ENCODE results near the gene BAIAP2L1.
A peak's percentile ranks its signal among the peaks of the same experiment; 100 is the strongest.
"Not testable (repeated sequence)": the region's sequence is repeated elsewhere in the genome, so short reads cannot be mapped to it uniquely, and the experiment has no call there.

The BAIAP2L1 gene

DNA sequence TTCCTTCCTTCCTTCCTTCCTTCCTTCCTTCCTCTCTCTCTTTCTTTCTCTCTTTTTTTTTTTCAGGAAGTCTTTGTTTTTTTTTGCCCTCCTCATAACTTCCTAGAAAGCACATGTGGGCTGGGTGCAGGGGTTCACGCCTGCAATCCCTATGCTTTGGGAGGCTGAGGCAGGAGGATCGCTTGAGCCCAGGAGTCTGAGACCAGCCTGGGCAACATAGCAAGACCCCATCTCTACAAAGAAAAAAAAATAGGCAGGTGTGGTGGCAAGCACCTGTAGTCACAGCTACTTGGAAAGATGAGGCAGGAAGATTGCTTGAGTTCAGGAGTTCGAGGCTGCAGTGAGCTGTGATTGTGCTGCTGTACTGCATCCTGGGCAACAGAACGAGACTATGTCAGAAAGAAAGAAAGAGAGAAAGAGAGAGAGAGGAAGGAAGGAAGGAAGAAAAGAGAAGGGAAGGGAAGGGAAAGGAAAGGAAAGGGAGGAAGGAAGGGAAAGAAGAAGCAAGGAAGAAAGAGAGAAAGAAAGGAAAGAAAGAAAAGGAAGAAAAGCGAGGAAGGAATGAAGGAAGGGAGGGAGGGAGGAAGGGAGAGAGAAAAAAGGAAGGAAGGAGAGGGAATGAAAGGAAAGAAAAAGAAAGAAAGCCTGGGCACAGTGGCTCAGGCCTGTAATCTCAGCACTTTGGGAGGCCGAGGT, 13.5 kb upstream of the BAIAP2L1 start:
- in situ Hi-C loops (cut with MboI; ENCODE audit: low sequenced_read_pairs) = no loop called here
- no peak for DNase-seq (ENCODE audit: low spot score in 2 of 2)
- H3K36me3 ChIP-seq (replicated peaks) = no peaks in the 10 kb centered on the region
- no peaks in the 10 kb centered on the region for H3K27me3 ChIP-seq (ENCODE audit: low read depth)
- H3K4me1 ChIP-seq = no peaks in the 10 kb centered on the region
- H3K9me3 ChIP-seq = no peaks in the 10 kb centered on the region
- no peak overlapping the region for H3K4me3 ChIP-seq

DNA sequence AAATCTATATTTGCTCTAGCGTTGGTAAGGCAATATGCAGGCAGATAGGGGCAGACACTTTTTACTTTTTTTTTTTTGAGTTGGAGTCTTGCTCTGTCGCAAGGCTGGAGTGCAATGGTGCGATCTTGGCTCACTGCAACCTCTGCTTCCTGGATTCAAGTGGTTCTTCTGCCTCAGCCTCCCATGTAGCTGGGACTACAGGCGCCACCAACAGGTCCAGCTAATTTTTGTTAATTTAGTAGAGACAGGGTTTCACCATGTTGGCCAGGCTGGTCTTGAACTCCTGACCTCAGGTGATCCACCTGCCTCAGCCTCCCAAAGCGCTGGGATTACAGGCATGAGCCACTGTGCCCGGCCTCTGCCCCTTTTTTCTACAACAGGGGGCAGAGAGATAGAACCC, 12.8 kb upstream of the BAIAP2L1 start:
- H3K4me1 ChIP-seq; H3K27me3 ChIP-seq (ENCODE audit: low read depth); H3K9me3 ChIP-seq; DNase-seq (ENCODE audit: low spot score in 2 of 2); H3K36me3 ChIP-seq (replicated peaks); H3K4me3 ChIP-seq; in situ Hi-C loops (cut with MboI; ENCODE audit: low sequenced_read_pairs): not testable (repeated sequence)

DNA sequence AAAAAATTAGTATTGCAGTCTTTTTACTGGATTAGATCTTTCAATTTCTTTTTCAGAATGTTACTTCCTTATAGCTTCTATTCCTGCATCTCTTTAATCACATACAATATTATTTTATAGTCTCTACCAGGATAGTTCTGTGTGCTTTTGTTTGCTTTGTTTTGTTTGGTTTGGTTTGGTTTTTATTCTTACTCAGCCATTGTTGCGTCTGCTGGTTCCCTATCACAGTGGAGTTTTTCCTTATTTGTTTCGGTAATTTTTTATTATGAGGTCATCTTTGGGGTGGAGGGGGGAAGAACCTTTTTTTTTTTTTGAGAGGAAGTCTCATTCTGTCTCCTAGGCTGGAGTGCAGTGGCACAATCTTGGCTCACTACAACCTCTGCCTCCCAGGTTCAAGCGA, 9.0 kb upstream of the BAIAP2L1 start:
- Histone ChIP-seq H3K36me3 (replicated peaks) (no peaks in the 10 kb centered on the region), H3K4me3 (no peak overlapping the region), H3K4me1 (no peaks in the 10 kb centered on the region), H3K9me3 (no peaks in the 10 kb centered on the region), H3K27me3 (ENCODE audit: low read depth) (no peaks in the 10 kb centered on the region)
- in situ Hi-C loops (cut with MboI; ENCODE audit: low sequenced_read_pairs) = no loop called here
- DNase-seq (ENCODE audit: low spot score in 2 of 2) = no peak

DNA sequence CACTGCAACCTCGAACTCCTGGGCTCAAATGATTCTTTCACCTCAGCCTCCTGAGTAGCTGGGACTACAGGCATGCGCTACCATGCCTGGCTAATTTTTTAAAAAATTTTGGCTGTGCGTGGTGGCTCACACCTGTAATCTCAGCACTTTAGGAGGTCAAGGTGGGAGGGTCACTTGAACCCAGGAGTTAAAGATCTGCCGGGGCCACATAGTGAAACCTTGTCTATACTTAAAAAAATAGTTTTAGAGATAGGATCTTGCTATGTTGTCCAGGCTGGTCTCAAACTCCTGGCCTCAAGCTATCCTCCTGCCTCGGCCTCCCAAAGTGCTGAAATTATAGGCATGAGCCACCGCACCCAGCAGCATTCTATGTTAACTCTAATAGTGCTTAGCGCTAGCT, 7.3 kb upstream of the BAIAP2L1 start:
- in situ Hi-C loops (cut with MboI; ENCODE audit: low sequenced_read_pairs); H3K4me3 ChIP-seq; H3K9me3 ChIP-seq: not testable (repeated sequence)

DNA sequence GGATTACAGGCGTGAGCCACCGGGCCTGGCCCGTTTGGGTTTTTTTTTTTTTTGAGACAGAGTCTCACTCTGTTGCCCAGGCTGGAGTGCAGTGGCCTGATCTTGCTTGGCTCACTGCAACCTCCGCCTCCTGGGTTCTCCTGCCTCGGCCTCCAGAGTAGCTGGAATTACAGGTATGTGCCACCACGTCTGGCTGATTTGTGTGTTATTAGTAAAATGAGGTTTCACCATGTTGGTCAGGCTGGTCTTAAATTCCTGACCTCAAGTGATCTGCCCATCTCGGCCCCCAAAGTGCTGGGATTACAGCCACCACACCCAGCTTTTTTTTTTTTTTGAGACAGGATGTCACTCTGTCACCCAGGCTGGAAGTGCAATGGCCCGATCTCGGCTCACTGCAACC, 5.9 kb upstream of the BAIAP2L1 start:
- Histone ChIP-seq H3K4me1 (no peaks in the 10 kb centered on the region), H3K9me3 (no peaks in the 10 kb centered on the region), H3K27me3 (ENCODE audit: low read depth) (no peaks in the 10 kb centered on the region), H3K4me3 (no peak overlapping the region), H3K36me3 (replicated peaks) (no peaks in the 10 kb centered on the region)
- in situ Hi-C loops (cut with MboI; ENCODE audit: low sequenced_read_pairs) = no loop called here
- DNase-seq (ENCODE audit: low spot score in 2 of 2) = no peak

More for the DNA sequence above, 7.3 kb upstream of the BAIAP2L1 start:
- H3K4me1 ChIP-seq; DNase-seq (ENCODE audit: low spot score in 2 of 2); H3K27me3 ChIP-seq (ENCODE audit: low read depth); H3K36me3 ChIP-seq (replicated peaks): not testable (repeated sequence)

DNA sequence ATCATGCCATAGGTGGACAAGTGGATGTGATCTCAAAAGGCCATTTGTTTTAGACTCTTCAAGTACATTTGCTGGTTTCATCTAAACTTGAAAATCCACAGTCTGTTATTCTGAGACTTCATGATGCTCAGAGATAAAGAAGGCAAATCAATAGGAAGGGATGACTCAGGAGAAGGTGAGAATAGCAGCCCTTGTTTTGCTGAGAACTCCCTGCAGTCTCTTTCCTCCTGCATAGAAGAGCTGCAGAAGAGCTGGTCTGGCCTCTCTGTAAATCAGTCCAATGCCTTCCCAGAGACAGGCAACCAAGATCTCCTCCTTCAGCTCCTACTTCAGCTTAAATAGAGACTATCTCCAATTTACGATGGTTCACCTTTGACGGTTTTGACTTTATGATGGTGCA, 4.0 kb upstream of the BAIAP2L1 start:
- no peaks in the 10 kb centered on the region for H3K27me3 ChIP-seq (ENCODE audit: low read depth)
- in situ Hi-C loops (cut with MboI; ENCODE audit: low sequenced_read_pairs) = no loop called here
- DNase-seq (ENCODE audit: low spot score in 2 of 2) = no peak

DNA sequence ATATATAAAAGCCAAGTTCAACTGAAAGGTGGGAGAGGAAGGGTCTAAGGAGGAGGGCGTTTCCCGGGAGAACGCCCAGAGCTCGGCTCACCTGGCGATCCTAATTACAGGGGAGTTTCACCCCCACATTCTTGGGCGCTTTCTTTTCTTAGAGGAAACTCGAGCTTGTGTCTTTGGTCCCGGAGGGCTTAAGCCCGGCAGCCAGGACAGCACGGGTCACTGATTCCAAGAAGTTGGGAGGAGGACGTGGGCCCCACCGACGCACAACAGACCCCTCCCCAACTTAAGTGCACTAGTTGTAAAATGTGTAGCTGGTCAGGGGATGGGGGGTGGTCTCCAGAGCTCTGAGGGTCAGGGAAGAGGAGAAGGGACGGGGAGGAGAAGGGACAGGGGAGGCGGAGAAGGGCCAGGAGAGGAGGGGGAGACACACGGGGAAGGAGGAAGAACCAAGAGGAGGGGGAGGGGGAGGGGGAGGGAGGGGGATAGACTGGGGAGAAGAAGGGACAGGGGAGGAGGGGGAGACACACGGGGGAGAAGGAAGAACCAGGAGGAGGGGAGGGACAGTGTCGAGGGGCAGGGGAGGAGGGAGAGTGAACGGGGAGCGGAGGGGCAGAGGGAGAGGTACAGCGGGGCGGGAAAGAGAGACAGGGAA, 874 bp downstream of the BAIAP2L1 start:
- no peaks in the 10 kb centered on the region for H3K36me3 ChIP-seq (replicated peaks)
- DNase-seq (ENCODE audit: low spot score in 2 of 2) = no peak
- H3K4me1 ChIP-seq = peaks cover 5% of the 10 kb centered on the region
- in situ Hi-C loops (cut with MboI; ENCODE audit: low sequenced_read_pairs) = no loop called here
- no peaks in the 10 kb centered on the region for H3K27me3 ChIP-seq (ENCODE audit: low read depth)
- H3K9me3 ChIP-seq = no peaks in the 10 kb centered on the region
- H3K4me3 ChIP-seq = peak overlapping the region; percentile 55

More for the DNA sequence above, 4.0 kb upstream of the BAIAP2L1 start:
- H3K36me3 ChIP-seq (replicated peaks) = no peaks in the 10 kb centered on the region
- no peak overlapping the region for H3K4me3 ChIP-seq
- no peaks in the 10 kb centered on the region for H3K9me3 ChIP-seq
- no peaks in the 10 kb centered on the region for H3K4me1 ChIP-seq

DNA sequence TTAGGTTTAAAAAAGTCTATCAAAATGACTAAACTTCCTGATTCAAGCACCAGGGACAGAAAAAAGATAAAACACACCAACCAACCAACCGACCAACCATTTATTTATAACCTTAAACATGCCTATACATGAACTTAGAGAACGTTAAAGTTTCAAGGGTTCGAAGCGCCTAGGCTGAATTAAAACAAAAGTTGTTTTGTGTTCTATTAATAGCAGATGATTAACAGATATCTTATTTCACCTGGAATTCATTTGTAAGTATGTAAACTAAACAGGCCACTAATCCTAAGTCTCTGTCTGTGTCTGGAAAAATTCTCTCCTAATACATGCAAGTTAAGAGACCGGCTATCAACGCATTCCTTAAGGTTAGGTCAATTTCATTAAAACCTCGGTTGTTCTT, 1.4 kb downstream of the BAIAP2L1 start:
- Histone ChIP-seq H3K9me3 (no peaks in the 10 kb centered on the region), H3K4me3 (peak overlapping the region; percentile 55), H3K27me3 (ENCODE audit: low read depth) (no peaks in the 10 kb centered on the region), H3K36me3 (replicated peaks) (no peaks in the 10 kb centered on the region), H3K4me1 (peaks cover 5% of the 10 kb centered on the region)
- in situ Hi-C loops (cut with MboI; ENCODE audit: low sequenced_read_pairs) = no loop called here
- DNase-seq (ENCODE audit: low spot score in 2 of 2) = peak in 1 of 2 experiments; percentile 13

DNA sequence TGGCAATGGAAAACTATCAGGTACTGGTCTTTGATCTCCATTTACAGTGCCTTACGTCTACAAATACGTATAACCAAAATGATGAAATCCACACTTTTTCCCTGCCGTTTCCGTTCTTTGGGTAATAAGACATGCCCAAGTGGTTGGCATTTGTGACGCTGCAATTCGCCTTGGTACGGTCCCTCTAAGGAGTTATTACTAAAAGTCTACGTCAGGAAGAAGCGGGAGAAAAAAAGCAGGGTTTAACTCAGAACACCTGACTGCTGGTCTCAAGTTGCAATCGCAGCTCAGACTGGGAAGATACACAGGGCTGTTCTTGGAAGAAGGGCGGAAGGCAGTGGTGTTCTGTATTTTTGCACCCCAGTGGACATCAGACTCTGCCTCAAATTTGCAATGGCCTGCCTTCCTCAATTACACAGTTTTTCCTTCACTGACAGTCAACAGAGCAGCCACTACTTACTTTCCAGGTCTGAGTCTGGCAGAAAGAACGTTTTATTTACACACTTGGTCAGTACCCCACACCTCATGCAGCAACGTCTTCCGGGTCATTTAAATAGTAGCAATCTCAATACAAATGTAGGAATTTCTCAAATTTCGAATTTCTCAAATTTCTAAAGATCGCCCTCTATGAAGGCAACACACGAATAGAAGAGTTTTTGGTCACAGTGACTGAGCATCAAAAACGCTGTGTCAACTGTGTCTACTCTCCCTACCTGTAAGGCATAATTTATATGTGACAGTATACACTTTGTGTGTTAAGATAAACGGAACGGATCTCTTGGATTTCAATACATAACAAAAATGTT, 2.1 kb downstream of the BAIAP2L1 start:
- in situ Hi-C loops (cut with MboI; ENCODE audit: low sequenced_read_pairs) = no loop called here
- Histone ChIP-seq H3K27me3 (ENCODE audit: low read depth) (no peaks in the 10 kb centered on the region), H3K4me1 (peaks cover 5% of the 10 kb centered on the region), H3K4me3 (peak overlapping the region; percentile 55), H3K9me3 (no peaks in the 10 kb centered on the region), H3K36me3 (replicated peaks) (no peaks in the 10 kb centered on the region)
- DNase-seq (ENCODE audit: low spot score in 2 of 2) = no peak

DNA sequence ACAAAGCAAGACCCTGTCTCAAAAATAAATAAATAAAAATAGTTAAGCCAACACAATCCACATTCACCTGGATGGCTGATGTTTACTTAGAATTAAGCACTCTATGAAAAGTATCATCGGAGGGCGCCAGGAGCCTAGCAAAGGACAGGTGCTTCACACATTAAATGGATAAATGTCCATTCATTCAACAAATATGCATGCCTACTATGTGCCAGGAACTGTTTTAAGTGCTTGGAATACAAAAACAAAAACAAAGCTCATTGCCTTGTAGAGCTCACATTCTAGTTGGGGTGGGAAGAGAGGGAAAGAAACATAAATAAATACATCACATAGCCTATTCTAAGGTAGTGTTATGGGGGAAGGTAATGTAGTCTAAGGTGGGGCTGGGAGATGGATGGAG, 4.1 kb downstream of the BAIAP2L1 start:
- DNase-seq (ENCODE audit: low spot score in 2 of 2) = no peak
- in situ Hi-C loops (cut with MboI; ENCODE audit: low sequenced_read_pairs) = no loop called here
- H3K36me3 ChIP-seq (replicated peaks) = no peaks in the 10 kb centered on the region
- no peaks in the 10 kb centered on the region for H3K9me3 ChIP-seq
- no peak overlapping the region for H3K4me3 ChIP-seq
- no peaks in the 10 kb centered on the region for H3K27me3 ChIP-seq (ENCODE audit: low read depth)
- H3K4me1 ChIP-seq = peaks cover 5% of the 10 kb centered on the region

DNA sequence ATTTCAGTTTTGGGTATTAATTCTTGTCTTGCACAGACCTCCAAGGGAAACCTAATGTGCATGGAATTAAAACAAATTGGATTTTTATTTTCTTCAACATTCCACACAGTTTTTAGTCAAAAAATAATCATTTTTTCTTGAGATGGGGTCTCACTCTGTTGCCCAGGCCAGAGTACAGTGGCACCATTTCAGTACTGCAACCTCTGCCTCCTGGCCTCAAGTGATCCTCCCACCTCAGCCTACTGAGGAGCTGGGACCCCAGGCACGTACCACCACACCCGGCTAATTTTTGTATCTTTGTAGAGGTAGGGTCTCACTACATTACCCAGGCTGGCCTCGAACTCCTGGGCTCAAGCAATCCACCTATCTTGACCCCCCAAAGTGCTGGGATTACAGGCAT, 4.9 kb downstream of the BAIAP2L1 start:
- H3K27me3 ChIP-seq (ENCODE audit: low read depth) = no peaks in the 10 kb centered on the region
- H3K9me3 ChIP-seq = no peaks in the 10 kb centered on the region
- H3K4me1 ChIP-seq = peaks cover 5% of the 10 kb centered on the region
- in situ Hi-C loops (cut with MboI; ENCODE audit: low sequenced_read_pairs) = no loop called here
- DNase-seq (ENCODE audit: low spot score in 2 of 2) = no peak
- no peaks in the 10 kb centered on the region for H3K36me3 ChIP-seq (replicated peaks)
- no peak overlapping the region for H3K4me3 ChIP-seq

DNA sequence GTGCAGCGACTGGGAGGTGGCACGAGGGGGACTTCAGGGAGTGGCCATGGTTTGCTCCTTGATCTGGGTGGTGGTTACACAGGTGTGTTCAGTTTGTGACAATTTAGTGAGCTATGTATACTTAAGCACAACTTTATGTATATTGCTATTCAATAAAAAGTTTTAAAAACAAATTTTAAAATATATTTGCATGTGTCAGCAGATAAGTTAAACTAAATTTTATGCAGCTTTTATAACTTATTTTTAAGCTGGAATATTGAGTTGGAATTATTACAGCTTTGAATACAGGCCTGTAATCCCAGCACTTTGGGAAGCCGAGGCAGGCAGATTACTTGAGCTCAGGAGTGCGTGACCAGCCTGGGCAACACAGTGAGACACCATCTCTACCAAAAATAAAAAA, 5.4 kb downstream of the BAIAP2L1 start:
- DNase-seq (ENCODE audit: low spot score in 2 of 2) = no peak

DNA sequence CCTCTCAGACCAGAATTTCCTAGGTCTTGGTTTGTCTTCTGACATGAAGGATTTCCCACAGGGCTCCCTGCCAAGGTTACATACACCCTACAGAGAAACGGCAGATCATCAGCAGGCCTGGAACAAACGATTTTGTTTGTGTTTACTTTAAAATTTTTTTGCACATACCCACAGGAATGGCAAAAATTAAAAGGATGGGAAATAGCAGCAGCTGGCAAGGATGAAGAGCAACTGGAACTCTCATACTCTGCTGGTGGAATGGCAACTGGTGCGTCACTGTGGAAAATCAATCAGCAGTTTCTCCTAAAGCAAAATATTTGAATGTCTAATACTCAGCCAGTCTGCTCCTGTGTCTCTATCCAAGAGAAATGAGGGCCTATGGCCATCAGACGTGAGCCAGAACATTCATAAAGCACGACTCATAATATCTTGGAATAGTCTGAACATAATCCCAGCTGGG, 6.5 kb downstream of the BAIAP2L1 start:
- peaks cover 2% of the 10 kb centered on the region for H3K4me1 ChIP-seq
- no peaks in the 10 kb centered on the region for H3K9me3 ChIP-seq
- no peaks in the 10 kb centered on the region for H3K27me3 ChIP-seq (ENCODE audit: low read depth)
- DNase-seq (ENCODE audit: low spot score in 2 of 2) = no peak
- H3K4me3 ChIP-seq = no peak overlapping the region
- no peaks in the 10 kb centered on the region for H3K36me3 ChIP-seq (replicated peaks)
- in situ Hi-C loops (cut with MboI; ENCODE audit: low sequenced_read_pairs) = no loop called here

More for the DNA sequence above, 5.4 kb downstream of the BAIAP2L1 start:
- no peaks in the 10 kb centered on the region for H3K9me3 ChIP-seq
- no peaks in the 10 kb centered on the region for H3K27me3 ChIP-seq (ENCODE audit: low read depth)
- no peak overlapping the region for H3K4me3 ChIP-seq
- no peaks in the 10 kb centered on the region for H3K36me3 ChIP-seq (replicated peaks)
- in situ Hi-C loops (cut with MboI; ENCODE audit: low sequenced_read_pairs) = no loop called here
- peaks cover 5% of the 10 kb centered on the region for H3K4me1 ChIP-seq
